HL-60/S4 (cell line): ENCODE results near the gene TSLP.

Experiments used
- in situ Hi-C: fragments of 300-500 bp; cut with MboI; formaldehyde crosslinking; loops from 2 replicates; pipeline ENCODE4 v1.14.3; 2022; ENCODE audit warnings: low sequenced_read_pairs

Gene TSLP

DNA sequence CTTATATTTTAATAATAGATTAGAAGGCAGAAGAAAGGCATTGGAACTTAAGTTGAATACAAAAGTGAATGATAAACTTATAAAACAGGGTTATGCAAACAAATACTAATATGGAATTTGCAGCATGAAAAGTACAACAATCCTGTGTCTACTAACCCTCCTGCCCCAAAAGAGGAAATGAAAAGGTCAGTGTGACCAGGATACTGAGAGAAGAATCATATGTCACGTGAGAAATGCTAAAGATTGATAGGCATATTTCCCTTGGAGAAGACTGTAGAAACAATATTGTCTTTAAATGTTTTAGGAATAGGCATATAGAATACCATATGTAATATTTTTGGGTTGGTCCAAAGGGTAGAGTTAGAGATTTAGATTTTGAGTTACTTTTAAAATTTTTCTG is 24.5 kb downstream of the TSLP start:
- in situ Hi-C loops = no loop called here

DNA sequence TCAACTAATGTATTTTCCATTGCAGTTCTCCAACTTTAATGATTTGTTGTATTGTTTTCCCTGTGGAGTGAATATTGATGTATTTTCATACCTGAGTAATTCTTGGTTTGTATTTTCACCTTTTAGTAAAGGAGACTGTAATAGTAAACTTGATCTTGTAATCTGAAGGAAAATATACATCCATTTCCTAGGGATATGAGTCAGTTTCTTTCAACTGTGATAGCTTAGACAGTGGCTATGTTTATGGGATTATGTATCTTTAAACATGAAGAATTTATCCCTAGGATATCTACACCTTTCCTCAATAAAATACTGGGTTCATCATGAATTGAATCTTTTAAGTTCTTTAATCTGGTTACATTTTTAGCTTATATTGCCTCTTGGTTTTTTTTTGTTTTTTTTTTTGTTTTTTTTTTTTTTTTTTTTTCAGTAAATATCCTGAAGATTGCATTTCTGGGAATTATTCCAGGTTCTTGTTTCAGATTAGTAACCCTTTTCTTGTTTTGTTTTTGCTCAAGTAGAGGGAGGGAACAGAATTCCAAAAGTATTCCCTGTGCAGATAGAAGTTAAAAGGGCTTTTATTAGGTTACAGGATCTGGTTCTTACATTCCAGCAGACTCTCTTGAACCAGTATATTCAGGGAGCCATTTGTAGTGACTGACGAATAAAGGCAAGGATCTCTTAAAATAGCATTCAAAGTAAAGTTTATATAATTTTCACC is 27.7 kb downstream of the TSLP start:
- in situ Hi-C loops = no loop called here

DNA sequence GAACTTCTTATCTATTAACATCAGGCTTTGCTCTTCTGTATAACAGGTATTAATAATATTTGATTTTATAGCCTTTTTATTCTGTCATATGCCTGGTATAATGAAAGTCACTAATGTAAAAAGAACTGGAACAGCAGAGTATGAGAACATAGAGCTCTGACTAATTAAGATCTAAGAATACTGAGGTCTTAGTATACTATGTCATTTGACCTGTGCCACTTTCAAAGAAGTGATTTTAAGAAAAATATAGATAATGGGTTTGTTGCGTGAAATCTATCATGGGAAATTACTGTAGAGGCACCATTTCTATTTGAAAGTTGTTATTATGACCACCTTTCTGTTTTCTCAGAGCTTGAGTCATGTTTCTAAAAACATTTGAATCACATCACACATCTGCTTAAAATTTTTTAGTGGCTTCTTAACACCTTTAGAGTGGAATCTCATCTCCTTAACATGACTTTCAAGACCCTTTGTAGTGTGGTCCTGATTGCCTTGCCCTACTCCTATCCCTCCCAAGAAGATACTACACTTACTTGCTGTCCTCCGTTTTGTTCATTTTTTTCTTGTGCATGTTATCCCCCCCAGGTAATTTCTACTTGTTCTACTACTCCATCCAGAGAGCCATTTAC is 34.9 kb downstream of the TSLP start:
- in situ Hi-C loops = no loop called here

DNA sequence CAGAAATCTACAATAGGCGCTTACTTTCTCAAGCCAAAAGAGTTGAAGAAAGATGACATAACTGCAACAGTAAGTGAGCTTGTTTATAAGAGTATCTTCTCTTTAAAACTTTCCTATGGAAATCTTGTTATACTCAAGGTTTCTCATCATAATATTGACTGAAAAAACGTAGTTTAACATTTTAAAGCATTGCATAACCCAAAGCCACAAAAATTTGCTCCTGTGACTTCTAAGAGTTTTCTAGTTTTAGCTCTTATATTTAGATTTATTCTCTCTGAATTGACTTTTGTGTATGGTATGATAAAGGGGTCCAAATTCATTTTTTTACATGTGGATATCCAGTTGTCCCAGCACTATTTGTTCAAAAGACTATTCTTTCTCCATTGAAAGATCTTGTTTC is 35.9 kb downstream of the TSLP start:
- in situ Hi-C loops = no loop called here

DNA sequence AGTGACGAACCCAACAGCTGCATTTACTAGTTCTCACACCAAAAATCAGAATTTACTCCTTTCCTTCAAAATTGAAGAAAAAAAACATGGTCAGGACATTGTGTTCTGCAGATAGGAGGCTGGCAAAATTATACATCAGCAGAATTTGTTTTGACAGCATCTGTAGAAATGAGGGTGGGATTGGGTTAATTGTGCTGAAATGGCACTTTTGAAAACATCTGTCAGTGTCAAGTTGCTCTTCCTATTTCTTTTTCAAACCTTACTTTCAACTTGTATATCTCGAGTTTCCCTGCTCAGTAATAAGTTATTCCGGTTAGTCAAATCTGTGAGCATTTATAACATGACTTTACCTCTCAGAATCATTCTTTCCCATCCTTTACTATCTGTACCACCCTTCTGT is 40.4 kb downstream of the TSLP start:
- in situ Hi-C loops = no loop called here

DNA sequence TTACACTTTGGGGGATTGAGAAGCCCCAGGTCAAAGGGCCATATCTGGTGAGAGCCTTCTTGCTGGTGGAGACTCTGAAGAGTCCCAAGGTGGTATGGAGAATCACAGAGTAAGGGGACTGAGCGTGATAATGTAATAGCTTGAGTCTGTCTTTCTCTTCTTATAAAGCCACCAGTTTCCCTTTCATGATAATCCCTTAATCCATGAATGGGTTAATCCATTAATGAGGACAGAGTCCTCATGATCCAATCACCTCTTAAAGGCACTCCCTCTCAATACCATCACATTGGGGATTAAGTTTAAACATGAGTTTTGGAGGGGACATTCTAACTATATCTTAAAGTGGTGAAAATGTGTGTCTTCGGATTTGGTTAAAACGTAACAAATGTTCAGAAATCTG is 42.2 kb downstream of the TSLP start:
- in situ Hi-C loops = no loop called here

DNA sequence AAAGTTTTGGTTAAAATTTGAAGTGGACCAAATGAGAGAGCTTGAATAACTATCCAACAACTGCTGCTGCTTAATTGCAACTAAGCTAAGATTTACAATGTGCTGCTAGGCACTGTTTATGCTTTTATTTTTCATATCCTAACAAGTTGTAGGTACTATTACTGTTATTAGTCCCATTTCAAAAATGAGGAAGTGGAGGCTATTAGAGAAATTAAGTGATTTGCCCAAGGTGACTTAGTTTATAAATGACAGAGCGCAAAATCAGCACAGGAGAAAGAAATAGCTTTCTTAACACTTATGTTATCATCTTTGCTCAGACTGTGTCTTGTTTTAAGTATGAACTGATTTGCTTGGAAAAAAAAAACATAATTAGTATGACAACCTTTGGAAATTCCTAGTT is 43.7 kb downstream of the TSLP start:
- in situ Hi-C loops = no loop called here

DNA sequence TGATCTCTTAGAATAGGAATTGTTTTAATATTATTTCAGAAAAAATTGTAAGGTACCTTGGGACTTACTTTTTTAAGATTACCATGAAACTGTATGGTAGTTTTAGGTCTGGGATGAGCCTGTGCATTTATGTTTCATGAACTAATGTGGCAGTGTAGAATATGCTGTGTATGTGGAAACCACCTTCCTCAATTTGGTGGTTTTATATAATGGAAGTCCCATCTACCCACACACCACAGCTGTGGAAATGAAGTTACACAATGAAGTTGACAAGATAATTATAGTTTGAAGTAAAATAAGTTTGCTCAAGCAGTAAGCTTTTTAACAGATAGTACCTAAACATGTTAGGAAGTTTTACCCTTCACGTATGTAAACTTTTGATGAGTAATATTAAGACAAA is 45.0 kb downstream of the TSLP start:
- in situ Hi-C loops = no loop called here

DNA sequence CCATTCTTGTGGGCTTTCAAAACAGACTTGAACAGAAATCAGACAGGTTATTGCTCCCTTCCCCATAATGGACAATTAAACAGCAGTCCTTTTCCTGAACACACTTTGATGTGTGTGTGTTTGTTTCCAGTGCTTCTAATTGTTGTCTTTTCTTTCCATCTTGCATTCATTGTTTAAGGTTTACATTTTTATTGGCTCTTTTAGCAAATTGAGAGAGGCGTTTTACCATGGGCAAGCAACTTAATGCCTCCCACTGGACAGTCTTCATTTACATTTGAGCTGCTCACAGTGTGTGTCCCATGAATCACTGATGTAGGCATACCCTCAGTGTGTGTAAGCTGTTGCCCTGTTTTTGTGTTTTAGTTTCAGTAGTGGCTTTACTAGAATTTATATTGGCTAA is 45.6 kb downstream of the TSLP start:
- in situ Hi-C loops = no loop called here

DNA sequence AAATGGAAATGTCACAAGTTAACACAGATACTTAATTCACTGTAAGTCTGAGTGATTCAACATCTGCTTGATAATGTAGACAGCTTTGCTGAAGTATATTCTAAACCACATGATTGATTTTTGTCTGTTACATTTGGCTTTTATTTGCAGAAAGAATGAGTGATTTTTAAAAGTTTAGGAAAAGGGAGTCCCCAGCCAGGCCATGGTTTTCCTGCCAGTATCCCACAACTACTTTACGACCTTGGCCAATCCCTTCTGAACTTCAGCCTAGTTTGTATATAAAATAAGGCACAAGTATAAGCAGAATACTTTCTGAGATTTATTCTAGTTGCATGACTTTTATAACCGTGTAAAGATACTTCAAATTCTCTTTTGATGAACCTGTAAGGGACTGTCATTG is 47.7 kb downstream of the TSLP start:
- in situ Hi-C loops = no loop called here

DNA sequence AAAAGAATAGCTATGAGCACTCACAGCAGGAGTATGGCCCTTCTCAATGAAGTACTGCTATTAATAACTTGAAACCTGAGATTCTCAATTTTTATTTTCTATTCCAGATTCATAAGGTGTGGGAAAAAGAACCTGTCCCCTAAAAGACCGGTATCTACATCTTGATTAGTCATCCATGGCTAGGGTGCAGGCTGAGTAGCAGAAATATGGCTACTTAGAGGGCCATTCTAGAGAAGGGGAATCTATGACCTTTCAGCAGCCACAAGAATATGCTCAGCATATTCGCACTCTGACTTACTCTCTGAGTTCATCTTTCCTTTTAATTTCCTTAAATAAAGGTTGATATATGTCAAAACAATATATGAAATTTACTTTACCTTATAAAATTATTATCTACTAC is 48.3 kb downstream of the TSLP start:
- in situ Hi-C loops = no loop called here

DNA sequence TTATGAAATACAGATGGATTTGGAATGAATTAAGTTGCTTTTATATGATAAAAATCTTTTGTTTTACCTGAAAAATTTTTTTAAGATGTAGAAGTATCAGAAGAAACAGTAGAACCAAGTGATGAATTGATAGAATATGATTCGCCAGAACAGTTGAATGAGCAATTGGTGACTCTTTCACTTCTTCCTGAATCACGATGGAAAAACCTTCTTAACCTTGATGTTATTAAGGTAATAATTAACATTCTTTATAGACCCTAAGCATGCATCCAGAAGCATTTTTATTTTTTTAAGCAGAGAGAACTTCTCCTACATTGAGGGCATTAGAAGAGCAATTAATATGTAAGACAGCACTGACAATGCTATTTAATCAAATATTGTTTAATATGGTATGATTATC is 49.4 kb downstream of the TSLP start:
- in situ Hi-C loops = no loop called here

DNA sequence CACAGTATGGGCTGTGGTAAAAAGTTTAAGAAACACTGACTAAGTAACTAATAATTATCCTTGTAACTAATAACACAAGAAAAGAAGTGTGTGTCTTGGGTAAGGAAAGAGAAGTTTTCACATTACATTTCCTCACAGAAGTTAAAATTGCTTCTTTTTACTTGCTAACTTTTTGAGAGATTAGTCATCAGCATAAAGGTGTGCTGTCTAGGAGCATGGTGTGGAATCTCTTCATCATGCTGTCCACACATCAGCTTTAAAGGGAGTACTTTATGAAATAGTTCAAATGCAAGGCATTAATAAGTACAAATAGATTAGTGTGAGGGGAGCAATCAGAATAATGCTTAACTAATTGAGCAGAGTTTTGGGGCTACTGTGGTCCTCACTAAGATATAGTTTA is 50.4 kb downstream of the TSLP start:
- in situ Hi-C loops = no loop called here

DNA sequence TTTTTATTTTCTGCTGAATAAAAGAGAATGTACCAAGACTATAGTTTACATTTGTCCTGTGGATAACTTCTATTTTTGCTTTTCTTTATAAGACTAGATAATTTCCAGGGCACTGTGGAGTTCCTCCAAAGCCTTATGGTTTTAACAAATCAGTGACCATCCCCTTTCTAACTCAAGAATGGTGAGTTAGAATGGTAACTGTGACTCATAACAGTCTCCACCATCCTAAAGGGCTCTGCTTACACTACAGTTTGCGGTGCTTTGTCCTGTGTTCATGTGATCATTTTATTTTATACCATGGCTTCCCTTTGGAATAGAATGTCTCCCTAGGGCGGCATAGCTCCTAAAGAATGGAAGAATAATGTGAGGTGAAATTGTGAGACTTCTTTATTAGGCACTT is 50.9 kb downstream of the TSLP start:
- in situ Hi-C loops = no loop called here

DNA sequence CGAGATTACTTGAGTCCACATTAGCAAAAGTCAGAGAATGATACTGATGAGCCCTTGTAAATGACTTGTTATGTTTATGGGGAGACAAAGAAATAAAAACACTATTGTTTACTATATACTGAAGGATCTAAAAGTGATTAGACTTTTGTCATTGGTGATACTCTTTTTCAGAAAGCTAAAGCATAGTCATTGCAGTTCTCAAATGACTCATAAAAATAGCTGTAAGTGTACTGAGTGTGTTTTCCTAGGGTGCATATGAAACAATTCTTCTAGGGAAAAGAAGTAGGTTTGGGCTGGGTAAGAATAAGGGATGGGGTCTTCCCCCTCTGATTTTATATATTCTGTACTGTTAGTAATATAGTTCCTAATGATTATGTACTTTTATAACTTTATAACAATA is 53.3 kb downstream of the TSLP start:
- in situ Hi-C loops = loop anchor here (25.0 kb wide), 1 partner anchor 1038 kb away; no protein-coding TSS in a partner anchor

DNA sequence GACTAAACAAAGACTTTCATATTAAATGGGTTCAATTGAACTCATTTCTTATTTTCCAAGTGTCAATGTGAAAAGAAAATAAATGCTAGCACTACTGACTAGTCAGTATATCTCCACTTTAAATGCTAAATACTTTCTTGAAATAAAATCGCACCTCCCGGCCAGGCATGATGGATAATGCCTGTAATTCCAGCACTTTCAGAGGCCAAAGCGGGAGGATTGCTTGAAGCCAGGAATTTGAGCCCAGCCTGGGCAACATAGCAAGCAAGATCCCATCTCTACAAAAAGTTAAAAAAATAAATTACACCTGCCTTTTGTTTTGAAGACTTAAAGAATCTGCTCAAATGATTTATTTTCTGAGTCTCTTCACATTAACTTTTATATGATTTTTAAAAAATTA is 55.4 kb downstream of the TSLP start:
- in situ Hi-C loops = loop anchor here (25.0 kb wide), 1 partner anchor 1035 kb away; no protein-coding TSS in a partner anchor
